ENCODE results near the gene EDNRA. TPM values are rescaled to one million over a fixed set of nuclear protein-coding genes. Genes with fewer than 3 reads are reported as not detected.

EDNRA gene
- total and polyA plus RNA-seq, 2 donors (not counting 3 experiments of a cell fraction or from before 2014, with no cell fraction given): 0.01 TPM; not detected in 1

DNA sequence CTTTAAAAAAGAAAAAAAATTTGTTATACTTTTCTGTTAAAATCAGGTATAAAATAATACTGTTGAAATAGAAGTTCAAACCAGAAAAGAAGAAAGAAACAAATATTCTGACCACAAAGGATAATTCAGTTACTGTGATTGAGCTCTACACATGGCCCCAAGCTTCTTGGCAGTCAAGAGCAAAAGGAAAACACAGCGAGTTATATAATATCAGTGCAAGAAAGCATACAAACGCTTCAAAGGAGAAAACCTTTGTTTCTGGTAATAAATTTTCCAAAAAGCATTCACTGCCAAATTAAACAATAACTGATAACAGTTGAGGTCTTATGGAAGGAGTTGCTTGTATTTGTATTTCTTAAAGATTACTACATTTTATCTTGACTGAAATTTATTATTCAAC is 40.5 kb upstream of the EDNRA start:
- Histone ChIP-seq H4K20me1 (replicated peaks; ENCODE audit: control insufficient read depth, extremely low read depth, insufficient read depth, low read length) (no peaks in the 10 kb centered on the region), H3K79me2 (ENCODE audit: control insufficient read depth, insufficient read depth, low read length) (no peaks in the 10 kb centered on the region), H3K27ac (ENCODE audit: insufficient read depth, low read depth, low read length) (no peak overlapping the region), H3K36me3 (ENCODE audit: control insufficient read depth in 2 of 2, extremely low read depth in 1 of 2, insufficient read depth in 2 of 2, low read length in 2 of 2) (no peaks in the 10 kb centered on the region), H3K4me3 (replicated peaks in 1 of 3; ENCODE audit: insufficient read depth in 1 of 3, low read depth in 1 of 3, low read length in 3 of 3) (no peak overlapping the region), H3K9me3 (replicated peaks; ENCODE audit: control insufficient read depth, insufficient read depth, low read length) (no peaks in the 10 kb centered on the region), H3K4me2 (ENCODE audit: insufficient read depth, low read length) (no peak overlapping the region), H2AFZ (ENCODE audit: low read depth, low read length) (no peak overlapping the region), H3K9me1 (replicated peaks; ENCODE audit: control insufficient read depth, extremely low read depth, insufficient read depth, low read length) (no peaks in the 10 kb centered on the region), H3K27me3 (ENCODE audit: control insufficient read depth in 2 of 2, insufficient read depth in 2 of 2, low read length in 2 of 2) (no peaks in the 10 kb centered on the region), H3K4me1 (ENCODE audit: control insufficient read depth, extremely low read depth, insufficient read depth, low read length) (no peaks in the 10 kb centered on the region), H3K9ac (replicated peaks; ENCODE audit: extremely low read depth, insufficient read depth, low read length) (no peak overlapping the region)
- dilution Hi-C loops (cut with MboI; ENCODE audit: extremely low pct_ligation_motif_present, low sequenced_read_pairs) (no loop called here), intact Hi-C loops (cut with micrococcal nuclease) (no loop called here)
- CTCF ChIA-PET: no interaction called here
- BruUV-seq (replicated peaks): no TSS peak
- DNase-seq (ENCODE audit: low read depth, low spot score) (no peak), FAIRE-seq (no peak)
- POLR2A ChIA-PET: no interaction called here
- no peak for TF ChIP-seq MYC (IDR thresholded peaks at IDR 0.05; ENCODE audit: low read depth, low read length)
- TF ChIP-seq, protein P1, sequence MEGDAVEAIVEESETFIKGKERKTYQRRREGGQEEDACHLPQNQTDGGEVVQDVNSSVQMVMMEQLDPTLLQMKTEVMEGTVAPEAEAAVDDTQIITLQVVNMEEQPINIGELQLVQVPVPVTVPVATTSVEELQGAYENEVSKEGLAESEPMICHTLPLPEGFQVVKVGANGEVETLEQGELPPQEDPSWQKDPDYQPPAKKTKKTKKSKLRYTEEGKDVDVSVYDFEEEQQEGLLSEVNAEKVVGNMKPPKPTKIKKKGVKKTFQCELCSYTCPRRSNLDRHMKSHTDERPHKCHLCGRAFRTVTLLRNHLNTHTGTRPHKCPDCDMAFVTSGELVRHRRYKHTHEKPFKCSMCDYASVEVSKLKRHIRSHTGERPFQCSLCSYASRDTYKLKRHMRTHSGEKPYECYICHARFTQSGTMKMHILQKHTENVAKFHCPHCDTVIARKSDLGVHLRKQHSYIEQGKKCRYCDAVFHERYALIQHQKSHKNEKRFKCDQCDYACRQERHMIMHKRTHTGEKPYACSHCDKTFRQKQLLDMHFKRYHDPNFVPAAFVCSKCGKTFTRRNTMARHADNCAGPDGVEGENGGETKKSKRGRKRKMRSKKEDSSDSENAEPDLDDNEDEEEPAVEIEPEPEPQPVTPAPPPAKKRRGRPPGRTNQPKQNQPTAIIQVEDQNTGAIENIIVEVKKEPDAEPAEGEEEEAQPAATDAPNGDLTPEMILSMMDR (IDR thresholded peaks at IDR 0.05; ENCODE audit: extremely low read depth in 1 of 2, insufficient read depth in 1 of 2, low read depth in 1 of 2, low read length in 2 of 2): no peak
- TF ChIP-seq JUN (IDR thresholded peaks at IDR 0.05; ENCODE audit: borderline replicate concordance, insufficient read depth, insufficient read length, low read depth): no peak
- TF ChIP-seq FOS (IDR thresholded peaks at IDR 0.05; ENCODE audit: borderline replicate concordance, insufficient read depth, low read length): no peak
- no peak for TF ChIP-seq EZH2 (IDR thresholded peaks at IDR 0.05; ENCODE audit: borderline replicate concordance, low read depth, low read length, severe bottlenecking)
- TF ChIP-seq, protein P2, sequence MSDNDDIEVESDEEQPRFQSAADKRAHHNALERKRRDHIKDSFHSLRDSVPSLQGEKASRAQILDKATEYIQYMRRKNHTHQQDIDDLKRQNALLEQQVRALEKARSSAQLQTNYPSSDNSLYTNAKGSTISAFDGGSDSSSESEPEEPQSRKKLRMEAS (IDR thresholded peaks at IDR 0.05; ENCODE audit: insufficient read depth, insufficient read length): no peak
- TF ChIP-seq GATA2 (IDR thresholded peaks at IDR 0.05; ENCODE audit: insufficient read depth, insufficient read length, low read depth, low read length): no peak
- TF ChIP-seq POLR2AphosphoS5 (IDR thresholded peaks at IDR 0.05; ENCODE audit: insufficient read depth, low read depth, low read length): no peak
- no peak for TF ChIP-seq POLR2A (IDR thresholded peaks at IDR 0.05; ENCODE audit: low read depth, low read length)
